GM18511 (cell line): ENCODE data around the gene HEATR5A.
A peak's percentile ranks its signal among the peaks of the same experiment; 100 is the strongest.
"Not testable (repeated sequence)": the region's sequence is repeated elsewhere in the genome, so short reads cannot be mapped to it uniquely, and the experiment has no call there.

Source experiments
- ATAC-seq: cut with Tn5 transposase; IDR thresholded peaks from one replicate; pipeline ENCODE4 v1.9.1; 2021; ENCODE audit warnings: mild to moderate bottlenecking, moderate library complexity; ENCODE audit not compliant: unreplicated experiment

The HEATR5A gene

DNA sequence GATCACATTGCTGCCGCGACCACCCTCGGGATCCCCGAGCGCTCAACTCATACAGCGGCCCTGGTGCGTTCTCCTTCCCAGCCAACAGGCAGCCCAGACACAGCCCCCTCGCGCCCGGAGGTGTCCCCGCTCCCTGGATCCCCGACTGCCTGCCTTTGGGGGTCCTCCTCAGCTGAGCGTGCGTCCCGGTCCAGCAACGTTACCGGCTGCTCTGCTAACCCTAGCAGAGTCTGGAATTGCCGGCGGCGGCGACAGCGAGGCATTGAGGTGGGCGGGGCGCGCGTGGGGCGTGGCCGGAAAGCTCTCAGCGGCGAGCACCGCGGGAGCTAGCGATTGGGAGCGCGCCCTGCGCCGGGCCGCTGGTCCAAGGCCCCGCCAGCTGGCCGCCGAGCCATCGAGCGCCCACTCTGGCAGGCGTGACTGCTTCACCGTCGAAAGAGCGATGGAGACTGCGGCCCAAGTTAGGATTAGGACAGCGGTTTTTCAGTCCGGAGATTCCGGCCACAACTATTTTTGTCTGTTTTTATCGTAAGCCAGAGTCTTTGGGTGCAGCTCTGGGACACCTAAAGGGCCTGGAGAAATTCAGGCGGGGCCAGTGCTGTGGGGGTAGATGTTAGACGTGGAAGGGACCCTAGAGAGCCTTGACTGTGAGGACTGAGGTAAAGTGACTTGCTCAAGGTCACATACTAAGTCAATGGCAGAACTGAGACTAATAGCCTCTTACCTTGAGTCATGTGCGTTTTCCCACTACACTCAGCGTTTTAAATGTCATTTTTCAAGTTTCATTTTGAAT, at the start of gene HEATR5A:
Gene HEATR5A (minus strand): TSS at position 232 of the 793 bp plus-strand sequence. CDS start 17,575 bp downstream, outside the sequence.
- peak; percentile 96 for ATAC-seq

DNA sequence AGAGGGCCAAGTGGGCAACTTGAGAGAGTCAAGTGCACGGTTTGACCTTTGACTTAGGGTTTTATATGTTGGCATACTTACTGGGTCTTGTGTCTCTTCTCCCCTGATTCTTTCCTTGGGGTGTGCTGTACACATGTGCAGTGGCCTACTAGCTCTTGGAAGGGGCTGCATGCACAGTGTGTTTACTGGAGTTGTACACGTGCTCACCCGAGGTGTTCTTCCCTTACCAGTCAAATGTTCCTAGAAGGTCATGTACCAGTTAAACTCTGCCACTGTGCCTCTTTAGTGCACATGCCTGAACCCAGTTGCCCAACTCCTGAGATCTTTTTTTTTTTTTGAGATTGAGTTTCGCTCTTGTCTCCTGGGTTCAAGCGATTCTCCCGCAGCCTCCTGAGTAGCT, 46.2 kb upstream of the HEATR5A start:
- ATAC-seq, result no peak

DNA sequence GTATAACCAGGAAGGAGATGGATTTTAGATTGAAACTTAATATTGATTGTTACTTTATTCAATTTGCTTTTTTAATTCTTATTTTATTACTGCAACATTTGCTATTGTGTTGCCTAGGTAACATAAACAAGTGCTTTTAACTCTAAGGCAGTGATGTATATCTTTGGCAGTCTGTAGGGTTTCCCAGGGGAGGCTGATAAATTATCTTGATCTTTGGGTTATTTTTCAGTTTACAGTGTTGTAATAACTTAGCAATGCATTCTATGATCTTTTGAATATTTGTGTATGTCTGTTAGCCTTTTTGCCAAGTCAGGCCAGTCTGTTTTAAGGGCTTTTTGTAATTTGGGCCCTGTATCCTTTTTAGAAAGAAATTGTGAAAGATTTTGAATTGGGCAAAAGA, 44.8 kb upstream of the HEATR5A start:
- no peak for ATAC-seq

DNA sequence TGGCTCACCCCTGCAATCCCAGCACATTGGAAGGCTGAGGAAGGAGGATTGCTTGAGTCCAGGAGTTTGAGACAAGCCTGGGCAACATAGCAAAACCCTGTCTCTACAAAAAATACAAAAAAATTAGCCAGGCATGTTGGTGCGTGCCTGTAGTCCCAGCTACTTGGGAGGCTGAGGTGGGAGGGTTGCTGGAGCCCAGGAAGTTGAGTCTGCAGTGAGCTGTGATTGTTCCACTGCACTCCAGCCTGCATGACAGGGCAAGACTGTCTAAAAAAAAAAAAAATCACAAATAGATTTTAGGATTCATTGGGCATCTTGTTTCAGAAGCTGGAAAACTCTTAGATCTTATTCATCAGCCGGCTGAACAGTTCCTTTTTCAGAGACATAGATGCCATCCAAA, 42.1 kb upstream of the HEATR5A start:
- ATAC-seq, result not testable (repeated sequence)

DNA sequence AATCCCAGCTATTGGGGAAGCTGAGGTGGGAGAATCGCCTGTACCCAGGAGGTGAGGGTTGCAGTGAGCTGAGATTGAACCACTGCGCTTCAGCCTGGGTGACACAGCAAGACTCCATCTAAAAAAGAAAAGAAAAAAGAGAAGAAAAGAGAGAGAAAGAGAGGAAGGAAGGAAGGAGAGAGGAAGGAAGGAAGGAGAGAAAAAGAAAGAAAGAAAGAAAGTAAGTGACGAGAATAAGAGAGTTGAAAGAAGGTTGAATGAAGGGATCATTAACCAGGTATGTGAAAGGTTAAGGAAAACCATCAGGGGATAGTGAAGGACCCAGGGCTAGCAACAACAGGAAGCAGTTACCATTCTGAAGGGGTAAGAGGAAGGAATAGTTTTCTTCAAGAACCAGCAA, 41.2 kb upstream of the HEATR5A start:
- no peak for ATAC-seq

DNA sequence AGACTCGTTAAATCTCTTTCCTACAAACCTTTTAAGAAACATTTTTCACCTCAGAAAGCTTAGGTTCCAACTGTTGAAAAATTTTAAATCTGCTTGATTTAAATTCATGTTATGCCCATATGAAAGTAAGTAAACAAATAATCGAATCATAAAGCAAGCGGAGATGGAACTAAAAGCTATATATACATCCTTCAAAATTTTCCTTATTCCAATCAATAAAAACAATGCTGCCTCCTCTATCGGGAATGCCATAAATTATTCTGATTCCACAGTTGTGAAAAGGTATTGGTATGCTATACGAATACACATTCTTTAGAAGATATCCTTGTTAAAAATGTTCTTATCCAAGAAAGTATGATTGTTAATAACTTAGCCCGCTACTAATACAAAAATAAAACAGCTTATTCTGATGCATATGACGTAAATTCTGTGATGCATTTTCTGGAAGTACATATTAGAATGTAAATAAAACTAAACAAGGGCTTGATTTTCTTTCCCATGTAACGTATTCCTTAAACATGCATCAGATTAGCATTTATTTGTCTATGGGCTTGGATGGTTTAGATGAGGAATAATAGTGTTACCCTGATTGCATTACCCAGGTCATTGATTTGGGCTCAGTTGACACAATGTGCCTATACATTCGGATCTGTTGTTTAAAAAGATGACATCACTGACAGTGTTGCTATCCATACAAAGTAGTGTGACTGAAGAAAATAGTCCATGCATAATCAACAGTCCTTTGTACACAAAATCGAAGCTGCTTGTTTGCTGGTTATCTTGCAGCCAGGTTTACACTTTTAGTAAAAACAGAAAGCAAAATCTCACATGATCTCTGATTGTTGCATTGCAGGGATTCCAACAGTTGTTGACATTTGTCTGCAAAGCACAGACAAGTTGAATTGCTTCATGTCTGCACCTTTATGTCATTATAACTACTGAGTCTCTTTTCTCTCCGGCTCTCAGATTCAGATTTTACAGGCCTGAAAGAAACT, 37.6 kb upstream of the HEATR5A start:
- ATAC-seq, result peak; percentile 1

DNA sequence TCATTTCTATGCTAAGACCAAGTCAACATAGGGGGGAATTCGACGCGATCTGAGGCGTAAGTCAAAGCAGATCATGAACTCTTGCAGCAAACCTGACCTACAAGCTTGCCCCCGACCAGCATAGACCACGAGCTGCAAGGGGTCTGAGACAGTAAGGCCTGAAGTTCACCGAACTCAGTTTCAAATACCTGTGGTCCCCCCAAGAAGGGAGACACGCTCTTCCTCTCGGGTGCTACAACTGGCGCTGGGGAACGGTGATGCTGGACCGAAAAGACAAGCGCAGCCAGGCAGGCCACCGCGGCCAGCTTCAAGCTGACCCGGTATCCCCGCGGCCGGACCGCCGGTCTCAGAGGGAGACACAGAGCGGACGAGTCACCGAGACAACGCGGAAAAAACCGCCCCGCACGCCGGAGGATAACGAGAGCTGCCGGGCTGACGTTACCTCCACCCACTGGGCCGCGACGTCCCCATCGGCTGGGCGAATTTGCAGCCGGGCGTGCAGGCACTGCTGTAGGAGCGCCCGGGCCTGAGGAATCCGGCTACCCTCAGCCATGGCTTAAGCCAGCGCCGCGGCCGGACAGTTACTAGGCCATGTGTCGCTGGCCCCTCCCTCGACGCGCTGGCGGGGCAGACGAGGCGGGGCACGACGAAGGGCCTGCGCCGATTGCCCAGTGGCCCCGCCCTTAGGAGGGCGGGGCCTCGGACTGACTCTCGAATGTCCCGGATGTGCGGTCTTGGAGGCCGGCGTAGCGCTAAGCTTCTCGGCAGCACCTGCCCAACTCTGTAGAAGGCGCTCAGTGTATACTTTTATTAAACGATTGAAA, 36.7 kb upstream of the HEATR5A start, which contains the start of gene DTD2:
Gene DTD2 (minus strand): TSS at position 666 of the 824 bp plus-strand sequence. CDS start 113 bp downstream, at position 553.
- ATAC-seq, result peak; percentile 98

DNA sequence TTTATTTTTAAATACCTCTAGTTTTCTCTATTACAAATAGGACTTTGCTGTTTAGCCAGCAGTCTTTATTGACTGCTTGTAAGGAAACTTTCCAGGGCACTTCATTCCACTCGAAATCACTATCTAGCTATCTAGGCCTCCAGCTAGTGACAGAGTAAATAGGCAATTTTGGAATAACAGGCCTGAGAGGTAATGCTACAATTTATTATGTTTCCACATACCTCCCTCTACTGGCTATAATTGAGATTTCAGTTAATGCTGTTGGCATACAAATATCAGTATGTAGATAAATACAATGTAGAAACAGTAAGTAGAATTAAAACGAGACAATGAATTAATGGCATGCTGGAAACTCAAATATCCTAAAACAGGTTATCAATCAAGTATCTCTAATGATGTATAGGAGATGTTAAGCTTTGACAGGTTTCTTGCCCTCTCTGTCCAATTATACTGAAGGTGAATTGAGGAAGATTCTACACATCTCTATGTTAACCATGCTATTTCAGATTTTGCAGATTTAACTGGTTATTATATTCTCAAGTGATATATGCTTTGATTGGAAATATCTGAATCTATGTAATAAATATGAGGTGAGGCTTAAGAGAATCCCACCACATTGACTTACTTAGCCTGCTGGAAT, 29.7 kb upstream of the HEATR5A start:
- peak; percentile 65 for ATAC-seq

DNA sequence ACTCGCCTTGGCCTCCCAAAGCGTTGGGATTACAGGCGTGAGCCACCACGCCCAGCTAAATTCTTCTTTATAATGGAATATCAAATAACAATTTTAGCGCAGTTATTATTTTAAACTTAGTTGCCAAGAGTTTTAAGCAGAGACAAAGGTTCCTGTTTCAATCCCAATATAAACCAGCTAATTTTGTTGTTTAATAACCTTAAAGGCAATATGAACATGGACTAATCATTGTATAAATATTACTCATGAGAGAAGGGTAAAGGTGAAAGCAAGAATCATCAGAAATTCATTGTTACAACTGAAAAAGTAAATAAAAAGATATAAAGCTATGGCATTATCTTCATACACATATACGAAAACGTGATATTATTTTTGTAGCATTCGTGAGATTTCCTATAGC, 28.8 kb upstream of the HEATR5A start:
- ATAC-seq, result no peak

DNA sequence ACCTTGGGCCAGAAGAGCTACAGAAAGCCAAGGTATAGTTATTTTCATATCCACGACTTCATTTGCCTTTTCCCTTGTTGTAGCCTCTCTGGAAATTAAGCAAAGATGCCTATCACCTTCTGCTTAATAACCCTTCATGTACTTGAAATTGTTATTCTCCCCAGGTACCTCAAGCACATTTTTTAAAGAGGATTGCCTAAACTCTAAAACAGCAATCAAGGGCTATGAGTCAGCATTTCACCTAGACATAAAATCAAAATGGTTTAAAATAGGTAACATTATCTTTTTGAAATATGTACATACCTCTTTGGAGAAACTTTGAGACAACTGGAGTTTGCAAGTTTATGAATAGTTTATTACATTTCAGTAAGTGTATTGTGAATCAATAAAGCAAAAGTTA, 25.4 kb upstream of the HEATR5A start:
- no peak for ATAC-seq

DNA sequence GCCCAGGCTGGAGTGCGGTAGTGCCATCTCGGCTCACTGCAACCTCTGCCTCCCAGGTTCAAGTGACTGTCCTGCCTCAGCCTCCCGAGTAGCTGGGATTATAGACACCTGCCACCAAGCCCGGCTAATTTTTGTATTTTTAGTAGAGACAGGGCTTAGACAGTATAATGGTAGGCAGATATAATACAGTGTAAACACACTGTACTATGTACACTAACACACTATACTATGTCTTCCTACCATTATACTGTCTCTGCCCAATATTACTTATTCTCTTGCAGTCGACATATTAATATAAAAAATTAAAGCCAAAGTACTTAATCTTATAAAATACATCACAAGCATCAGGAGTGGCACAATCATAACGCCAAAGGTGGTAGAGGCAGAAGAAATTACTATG, 21.9 kb upstream of the HEATR5A start:
- ATAC-seq, result no peak

DNA sequence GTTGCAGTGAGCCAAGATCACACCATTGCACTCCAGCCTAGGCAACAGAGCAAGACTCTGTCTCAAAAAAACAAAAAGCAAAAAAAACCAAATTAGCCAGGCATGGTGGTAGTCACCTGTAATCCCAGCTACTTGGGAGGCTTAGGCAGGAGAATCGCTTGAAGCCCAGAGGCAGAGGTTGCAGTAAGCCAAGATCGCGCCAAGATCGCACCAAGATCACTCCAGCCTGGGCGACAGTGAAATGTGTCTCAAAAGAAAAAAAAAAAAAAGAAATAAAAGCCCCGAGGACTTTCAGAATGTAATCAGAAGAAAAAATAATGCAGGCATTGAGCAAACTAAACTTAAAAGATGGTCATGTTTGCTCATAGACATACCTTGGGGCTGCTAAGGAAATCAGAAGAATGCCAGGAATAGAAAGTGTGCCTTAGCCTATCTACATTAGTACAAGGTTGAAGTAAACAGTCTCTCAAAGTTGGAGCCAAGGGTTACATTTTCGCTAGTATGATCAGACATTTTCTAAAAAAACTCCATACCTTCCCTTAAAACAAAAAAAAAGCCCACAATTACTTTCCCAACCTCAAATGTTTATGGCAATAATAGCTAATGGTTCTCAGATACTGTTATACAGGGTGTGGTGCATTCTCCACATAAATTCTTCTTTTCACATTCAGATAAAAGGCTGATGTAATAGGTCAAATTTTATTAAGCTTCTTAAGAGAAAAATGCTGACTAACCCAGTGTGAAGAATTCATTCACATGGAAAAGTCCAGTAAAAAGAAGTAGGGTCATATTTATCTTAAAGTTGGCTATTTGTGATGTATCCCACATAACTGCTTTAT, 21.1 kb upstream of the HEATR5A start:
- ATAC-seq, result no peak

DNA sequence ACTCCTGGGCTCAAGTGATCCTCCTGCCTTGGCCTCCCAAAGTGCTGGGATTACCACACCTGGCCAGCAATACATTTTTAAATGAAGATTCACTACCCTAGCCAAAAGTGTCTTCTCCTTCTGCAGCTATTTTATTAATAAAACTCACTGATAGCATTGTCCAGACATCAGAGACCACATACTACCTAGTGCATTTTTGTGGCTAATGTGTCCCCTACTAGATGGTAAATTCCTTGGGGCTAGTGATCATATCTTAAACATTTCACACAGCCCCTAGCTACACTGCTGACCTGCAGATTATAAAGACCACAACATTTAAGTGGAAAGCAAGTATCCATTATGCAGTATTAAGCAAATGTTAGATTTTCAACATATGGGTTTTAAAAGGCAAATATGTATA, 19.9 kb upstream of the HEATR5A start:
- no peak for ATAC-seq

DNA sequence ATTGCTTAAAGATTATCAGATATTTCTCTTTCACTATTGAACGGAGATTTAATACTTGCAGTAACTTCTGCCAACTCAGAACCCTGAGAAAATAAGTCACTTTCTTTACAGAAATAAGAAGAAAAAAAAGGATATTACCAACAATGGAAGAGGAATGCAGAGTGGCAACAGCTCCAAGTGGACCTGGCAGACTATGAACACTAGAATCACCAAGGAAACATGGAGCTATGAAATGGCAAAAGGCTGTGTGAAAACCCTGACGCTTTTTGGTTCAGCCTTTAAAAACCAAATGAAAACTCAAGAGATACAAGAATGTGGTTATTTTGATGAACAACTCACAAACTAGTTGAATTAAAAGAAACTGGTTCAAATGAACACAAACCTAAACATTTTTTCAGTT, 19.2 kb upstream of the HEATR5A start:
- no peak for ATAC-seq

DNA sequence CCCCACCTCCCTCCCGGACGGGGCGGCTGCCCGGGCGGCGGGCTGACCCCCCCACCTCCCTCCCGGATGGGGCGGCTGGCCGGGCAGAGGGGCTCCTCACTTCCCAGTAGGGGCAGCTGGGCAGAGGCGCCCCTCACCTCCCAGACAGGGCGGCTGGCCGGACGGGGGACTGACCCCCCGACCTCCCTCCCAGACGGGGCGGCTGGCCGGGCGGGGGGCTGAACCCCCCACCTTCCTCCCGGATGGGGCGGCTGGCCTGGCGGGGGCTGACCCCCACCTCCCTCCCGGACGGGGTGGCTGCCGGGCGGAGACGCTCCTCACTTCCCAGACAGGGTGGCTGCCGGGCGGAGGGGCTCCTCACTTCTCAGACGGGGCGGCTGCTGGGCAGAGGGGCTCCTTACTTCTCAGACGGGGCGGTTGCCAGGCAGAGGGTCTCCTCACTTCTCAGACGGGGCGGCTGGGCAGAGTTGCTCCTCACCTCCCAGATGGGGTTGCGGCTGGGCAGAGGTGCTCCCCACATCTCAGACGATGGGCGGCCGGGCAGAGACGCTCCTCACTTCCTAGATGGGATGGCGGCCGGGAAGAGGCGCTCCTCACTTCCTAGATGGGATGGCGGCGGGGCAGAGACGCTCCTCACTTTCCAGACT, 16.8 kb upstream of the HEATR5A start:
- ATAC-seq, result not testable (repeated sequence)

DNA sequence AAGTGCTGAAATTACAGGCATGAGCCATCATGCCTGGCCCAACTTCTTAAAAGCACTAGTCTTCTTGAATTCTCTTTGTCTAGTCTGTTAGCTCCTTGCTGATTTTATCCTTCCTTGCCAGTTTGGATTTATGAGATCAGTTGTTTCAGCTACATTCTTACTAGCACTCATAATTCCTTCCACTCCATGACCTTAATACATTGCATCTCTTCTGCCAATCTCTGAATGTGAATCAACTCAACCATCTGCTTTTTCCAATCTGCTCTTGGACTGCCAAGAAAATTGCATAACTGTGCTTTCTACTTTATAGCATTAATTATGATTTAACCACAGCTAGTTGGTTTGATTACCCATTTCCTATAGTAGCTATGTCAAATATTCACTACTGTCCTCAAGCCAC, 14.9 kb upstream of the HEATR5A start:
- no peak for ATAC-seq

DNA sequence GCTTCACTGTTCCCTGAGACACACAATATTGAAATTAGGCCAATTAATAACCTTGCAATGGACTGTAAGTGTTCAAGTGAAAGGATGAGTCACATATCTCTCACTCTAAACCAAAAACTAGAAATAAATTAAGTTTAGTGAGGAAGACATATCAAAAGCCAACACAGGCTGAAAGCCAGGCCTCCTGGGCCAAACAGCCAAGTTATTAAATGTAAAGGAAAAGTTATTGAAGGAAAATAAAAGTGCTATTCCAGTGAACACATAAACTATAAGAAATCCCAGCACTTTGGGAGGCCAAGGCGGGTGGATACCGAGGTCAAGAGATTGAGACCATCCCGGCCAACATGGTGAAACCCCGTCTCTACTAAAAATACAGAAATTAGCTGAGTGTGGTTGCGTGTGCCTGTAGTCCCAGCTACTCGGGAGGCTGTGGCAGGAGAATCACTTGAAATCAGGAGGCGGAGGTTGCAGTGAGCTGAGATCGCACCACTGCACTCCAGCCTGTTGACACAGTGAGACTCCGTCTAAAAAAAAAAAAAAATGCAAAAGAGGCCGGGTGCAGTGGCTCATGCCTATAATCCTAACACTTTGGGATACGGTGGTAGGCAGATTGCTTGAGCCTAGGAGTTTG, 10.4 kb upstream of the HEATR5A start:
- no peak for ATAC-seq

DNA sequence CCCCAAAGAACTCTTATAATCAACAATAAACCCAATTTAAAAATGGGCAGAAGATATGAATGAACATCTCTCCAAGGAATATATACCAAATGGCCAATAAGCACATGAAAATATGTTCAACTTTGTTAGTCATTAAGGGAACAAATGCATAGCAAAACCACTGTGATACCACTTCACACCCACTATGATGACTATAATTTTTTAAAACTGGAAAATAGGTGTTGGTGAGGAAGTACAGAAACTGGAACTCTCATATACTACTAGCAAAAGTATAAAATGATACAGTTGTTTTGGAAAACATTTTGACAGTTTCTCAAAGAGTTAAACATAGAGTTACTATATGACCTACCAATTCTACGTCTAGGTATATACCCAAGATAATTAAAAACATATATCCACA, 9.4 kb upstream of the HEATR5A start:
- ATAC-seq, result no peak
